ENCODE measurements around the gene SYTL3. TPM values are rescaled to one million over a fixed set of nuclear protein-coding genes. Genes with fewer than 3 reads are reported as not detected.
A peak's percentile ranks its signal among the peaks of the same experiment; 100 is the strongest.

SYTL3 gene
- total RNA-seq, 2 experiments from 2014 or later = 97.8 to 101 TPM

GRCh38 chr6:158706369-158706982 lies 56.6 kb downstream of the SYTL3 start:
- Mint-ChIP-seq H3K27ac (no peak overlapping the region), H3K27me3 (no peaks in the 10 kb centered on the region), H3K4me3 (no peak overlapping the region), H3K36me3 (peaks cover 23% of the 10 kb centered on the region), H3K9me3 (no peaks in the 10 kb centered on the region), H3K4me1 (peaks cover 17% of the 10 kb centered on the region)
- DNase-seq = no peak

- Mint-ChIP-seq H3K4me1 (peaks cover 17% of the 10 kb centered on the region), H3K9me3 (no peaks in the 10 kb centered on the region), H3K4me3 (no peak overlapping the region), H3K27ac (no peak overlapping the region), H3K36me3 (peaks cover 28% of the 10 kb centered on the region), H3K27me3 (no peaks in the 10 kb centered on the region)
- DNase-seq = no peak
Observed at GRCh38 chr6:158707120-158707820, 57.4 kb downstream of the SYTL3 start.

- Mint-ChIP-seq H3K4me1 (peaks cover 17% of the 10 kb centered on the region), H3K27me3 (no peaks in the 10 kb centered on the region), H3K36me3 (peaks cover 28% of the 10 kb centered on the region), H3K9me3 (no peaks in the 10 kb centered on the region), H3K27ac (no peak overlapping the region), H3K4me3 (no peak overlapping the region)
- no peak for DNase-seq
Observed at GRCh38 chr6:158707821-158708195, 58.0 kb downstream of the SYTL3 start.

GRCh38 chr6:158708239-158708638 lies 58.4 kb downstream of the SYTL3 start:
- H3K4me1 Mint-ChIP-seq = peaks cover 16% of the 10 kb centered on the region
- H3K36me3 Mint-ChIP-seq = peaks cover 31% of the 10 kb centered on the region
- no peak for DNase-seq
- no peak overlapping the region for H3K4me3 Mint-ChIP-seq
- H3K9me3 Mint-ChIP-seq = no peaks in the 10 kb centered on the region
- H3K27ac Mint-ChIP-seq = no peak overlapping the region
- H3K27me3 Mint-ChIP-seq = no peaks in the 10 kb centered on the region

GRCh38 chr6:158709809-158710208 lies 60.0 kb downstream of the SYTL3 start:
- peaks cover 43% of the 10 kb centered on the region for H3K36me3 Mint-ChIP-seq
- no peaks in the 10 kb centered on the region for H3K27me3 Mint-ChIP-seq
- H3K9me3 Mint-ChIP-seq = no peaks in the 10 kb centered on the region
- no peak overlapping the region for H3K27ac Mint-ChIP-seq
- no peak for DNase-seq
- no peak overlapping the region for H3K4me3 Mint-ChIP-seq
- H3K4me1 Mint-ChIP-seq = peaks cover 4% of the 10 kb centered on the region

- Mint-ChIP-seq H3K9me3 (no peaks in the 10 kb centered on the region), H3K4me1 (peaks cover 13% of the 10 kb centered on the region), H3K27ac (no peak overlapping the region), H3K27me3 (no peaks in the 10 kb centered on the region), H3K4me3 (no peak overlapping the region), H3K36me3 (peaks cover 52% of the 10 kb centered on the region)
- no peak for DNase-seq
Observed at GRCh38 chr6:158711264-158711663, 61.4 kb downstream of the SYTL3 start.

- Mint-ChIP-seq H3K4me1 (peaks cover 27% of the 10 kb centered on the region), H3K27ac (no peak overlapping the region), H3K27me3 (no peaks in the 10 kb centered on the region), H3K9me3 (no peaks in the 10 kb centered on the region), H3K36me3 (peaks cover 63% of the 10 kb centered on the region), H3K4me3 (no peak overlapping the region)
- DNase-seq = no peak
Observed at GRCh38 chr6:158713469-158713868, 63.6 kb downstream of the SYTL3 start.

- H3K27me3 Mint-ChIP-seq = no peaks in the 10 kb centered on the region
- H3K27ac Mint-ChIP-seq = no peak overlapping the region
- no peaks in the 10 kb centered on the region for H3K9me3 Mint-ChIP-seq
- peaks cover 70% of the 10 kb centered on the region for H3K36me3 Mint-ChIP-seq
- H3K4me3 Mint-ChIP-seq = no peak overlapping the region
- peaks cover 37% of the 10 kb centered on the region for H3K4me1 Mint-ChIP-seq
- DNase-seq = no peak
Observed at GRCh38 chr6:158714706-158715105, 64.9 kb downstream of the SYTL3 start.

GRCh38 chr6:158715330-158716311 lies 65.8 kb downstream of the SYTL3 start:
- peaks cover 44% of the 10 kb centered on the region for H3K4me1 Mint-ChIP-seq
- H3K36me3 Mint-ChIP-seq = peaks cover 69% of the 10 kb centered on the region
- H3K27ac Mint-ChIP-seq = peak overlapping the region; percentile 23
- DNase-seq = no peak
- no peak overlapping the region for H3K4me3 Mint-ChIP-seq
- no peaks in the 10 kb centered on the region for H3K9me3 Mint-ChIP-seq
- no peaks in the 10 kb centered on the region for H3K27me3 Mint-ChIP-seq

GRCh38 chr6:158717341-158718330 lies 67.8 kb downstream of the SYTL3 start:
- Mint-ChIP-seq H3K27me3 (no peaks in the 10 kb centered on the region), H3K9me3 (no peaks in the 10 kb centered on the region), H3K36me3 (peaks cover 72% of the 10 kb centered on the region), H3K4me1 (peaks cover 50% of the 10 kb centered on the region), H3K4me3 (no peak overlapping the region), H3K27ac (peak overlapping the region; percentile 10)
- no peak for DNase-seq

- H3K27me3 Mint-ChIP-seq = no peaks in the 10 kb centered on the region
- no peaks in the 10 kb centered on the region for H3K9me3 Mint-ChIP-seq
- H3K36me3 Mint-ChIP-seq = peaks cover 68% of the 10 kb centered on the region
- no peak overlapping the region for H3K4me3 Mint-ChIP-seq
- H3K27ac Mint-ChIP-seq = no peak overlapping the region
- no peak for DNase-seq
- H3K4me1 Mint-ChIP-seq = peaks cover 50% of the 10 kb centered on the region
Observed at GRCh38 chr6:158718461-158719046, 68.7 kb downstream of the SYTL3 start.

GRCh38 chr6:158722176-158722729 lies 72.4 kb downstream of the SYTL3 start:
- no peaks in the 10 kb centered on the region for H3K9me3 Mint-ChIP-seq
- H3K4me3 Mint-ChIP-seq = no peak overlapping the region
- DNase-seq = no peak
- peaks cover 71% of the 10 kb centered on the region for H3K36me3 Mint-ChIP-seq
- peaks cover 35% of the 10 kb centered on the region for H3K4me1 Mint-ChIP-seq
- no peak overlapping the region for H3K27ac Mint-ChIP-seq
- H3K27me3 Mint-ChIP-seq = no peaks in the 10 kb centered on the region

GRCh38 chr6:158725704-158726103 lies 75.8 kb downstream of the SYTL3 start:
- Mint-ChIP-seq H3K9me3 (peaks cover 2% of the 10 kb centered on the region), H3K4me1 (peaks cover 5% of the 10 kb centered on the region), H3K4me3 (no peak overlapping the region), H3K36me3 (peaks cover 68% of the 10 kb centered on the region), H3K27me3 (no peaks in the 10 kb centered on the region), H3K27ac (no peak overlapping the region)
- DNase-seq = no peak
